NOMO-1 treated with DMSO at 0.1 percent for 48 hours (cell line): ENCODE data around the gene FAM171A1.

Source experiments
- DNase-seq: peaks from one replicate; lab custom pipeline; 2025; ENCODE audit not compliant: unreplicated experiment; lab: John Stamatoyannopoulos, UW

The FAM171A1 gene

DNA sequence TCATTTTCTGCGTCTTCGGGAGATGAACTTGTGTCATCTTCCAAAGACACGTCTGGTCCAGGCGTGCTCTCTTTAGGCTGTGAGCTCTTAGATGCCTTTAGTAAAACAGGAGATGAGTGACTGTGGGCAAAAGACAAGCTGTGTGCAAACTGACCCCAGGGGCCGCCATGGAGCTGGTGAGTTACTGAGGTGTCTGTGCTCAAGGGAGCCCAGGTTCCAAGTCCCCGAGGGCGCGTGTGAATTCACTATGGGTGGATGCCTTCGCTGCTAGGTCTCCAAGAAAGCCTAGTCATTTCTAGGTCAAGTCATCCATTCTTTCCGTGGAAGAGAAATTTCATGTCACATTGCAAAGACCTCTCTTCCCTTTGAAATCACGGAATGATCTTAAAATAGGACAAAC, 118.7 kb downstream of the FAM171A1 start:
- DNase-seq, result no peak

DNA sequence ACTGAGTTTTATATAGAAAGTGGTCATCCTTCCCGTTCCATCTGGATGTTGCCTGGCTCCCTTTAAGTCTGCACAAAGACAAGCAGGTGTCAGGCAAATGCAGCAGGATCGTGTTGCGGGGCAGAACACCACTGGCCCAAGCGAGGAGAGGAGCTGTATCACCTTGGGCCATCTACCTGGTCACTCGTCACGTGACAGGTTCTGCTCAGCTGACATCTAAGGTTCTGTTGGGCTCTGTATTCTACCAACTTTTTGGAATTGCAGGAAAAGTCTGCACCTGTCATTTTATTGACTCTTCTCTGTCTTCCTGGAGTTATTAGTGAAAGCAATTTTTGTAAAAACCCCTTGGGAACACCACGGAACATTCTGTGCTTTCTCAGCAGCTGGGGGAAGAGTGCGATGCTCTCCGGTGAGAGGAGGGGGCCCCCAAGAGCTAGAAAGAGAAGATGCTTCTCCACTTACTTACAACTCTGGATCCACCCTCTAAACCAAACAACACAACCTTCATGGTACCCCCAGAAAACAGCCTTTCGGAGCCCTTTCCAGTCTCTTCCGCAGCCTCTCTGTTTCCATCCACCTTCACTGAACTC, 119.2 kb downstream of the FAM171A1 start:
- DNase-seq, result no peak

DNA sequence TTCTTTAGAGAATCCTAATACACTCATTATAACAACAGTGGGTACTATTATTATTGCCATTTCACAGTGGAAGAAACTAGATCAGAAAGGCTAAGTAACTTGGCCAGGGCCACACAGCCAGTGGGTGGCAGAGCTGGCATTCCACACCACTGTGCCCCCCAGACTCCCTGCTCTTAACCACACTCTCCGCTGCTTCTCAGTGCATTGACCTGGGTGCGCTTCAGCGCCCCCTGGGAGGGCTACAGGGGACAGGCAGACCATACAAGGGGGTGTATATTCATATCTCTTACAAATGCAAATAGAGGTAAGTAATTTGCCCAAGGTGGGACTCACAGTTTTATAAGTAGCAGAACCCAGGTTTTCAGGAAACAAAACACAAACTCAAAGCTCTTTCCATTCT, 125.6 kb downstream of the FAM171A1 start:
- no peak for DNase-seq

DNA sequence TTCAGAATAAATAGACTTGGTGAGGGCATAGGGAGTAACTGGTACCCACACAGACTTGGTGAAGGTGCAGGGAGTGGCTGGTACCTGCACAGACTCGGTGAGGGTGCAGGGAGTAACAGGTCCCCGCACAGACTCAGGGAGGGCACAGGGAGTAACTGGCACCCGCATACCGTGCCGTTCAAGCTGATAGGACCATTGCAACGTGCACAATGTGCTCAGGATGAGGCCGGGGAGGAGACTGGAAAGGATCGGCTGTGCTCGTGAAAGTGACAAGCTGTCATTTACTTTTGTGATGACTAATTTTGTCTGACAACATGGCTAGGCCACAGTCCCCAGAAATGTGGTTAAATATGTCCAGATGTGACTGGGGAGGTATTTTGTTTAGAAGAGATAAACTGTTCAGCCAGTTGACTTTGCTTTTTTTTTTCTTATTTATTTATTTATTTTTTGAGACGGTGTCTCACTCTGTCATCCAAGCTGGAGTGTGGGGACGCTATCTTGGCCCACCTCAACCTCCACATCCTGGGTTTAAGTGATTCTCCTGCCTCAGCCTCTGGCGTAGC, 126.4 kb downstream of the FAM171A1 start:
- no peak for DNase-seq

DNA sequence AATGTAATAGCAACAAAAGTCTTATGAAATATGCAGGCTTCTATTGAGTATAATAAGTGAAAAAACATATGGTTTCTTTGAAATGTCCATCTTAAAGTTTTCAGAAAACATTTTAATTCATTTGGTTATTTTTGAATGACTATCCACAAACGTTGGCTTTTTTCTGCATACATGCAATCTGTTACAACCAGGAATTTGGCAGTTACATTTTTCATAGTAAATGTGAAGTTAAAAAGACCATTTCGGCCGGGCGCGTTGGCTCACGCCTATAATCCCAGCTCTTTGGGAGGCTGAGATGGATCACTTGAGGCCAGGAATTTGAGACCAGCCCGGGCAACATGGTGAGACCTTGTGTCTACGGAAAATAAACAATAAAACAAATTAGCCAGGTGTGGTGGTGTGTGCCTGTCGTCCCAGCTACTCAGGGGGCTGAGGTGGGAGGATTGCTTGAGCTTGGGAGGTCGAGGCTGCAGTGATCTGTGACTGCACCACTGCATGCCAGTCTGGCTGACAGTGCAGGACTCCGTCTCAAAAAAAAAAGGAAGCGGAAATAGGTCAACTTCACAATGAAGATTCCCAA, 128.7 kb downstream of the FAM171A1 start:
- no peak for DNase-seq

DNA sequence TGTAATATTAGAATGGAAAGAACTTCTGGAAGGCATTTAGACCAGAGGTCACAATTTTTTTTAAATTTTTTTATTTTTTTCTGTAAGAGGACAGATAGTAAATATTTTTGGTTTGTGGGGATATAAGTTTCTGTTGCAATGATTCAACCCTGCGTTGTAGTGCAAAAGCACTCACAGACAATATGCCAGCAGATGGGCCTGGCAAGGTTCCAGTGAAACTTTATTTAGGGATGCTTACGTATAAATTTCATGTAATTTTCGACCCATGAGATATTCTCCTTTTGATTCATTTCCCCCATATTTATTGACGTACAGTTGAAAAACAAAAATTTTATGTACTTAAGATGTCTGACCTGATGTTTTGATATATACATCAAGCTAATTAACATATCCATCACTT, 129.8 kb downstream of the FAM171A1 start:
- no peak for DNase-seq

DNA sequence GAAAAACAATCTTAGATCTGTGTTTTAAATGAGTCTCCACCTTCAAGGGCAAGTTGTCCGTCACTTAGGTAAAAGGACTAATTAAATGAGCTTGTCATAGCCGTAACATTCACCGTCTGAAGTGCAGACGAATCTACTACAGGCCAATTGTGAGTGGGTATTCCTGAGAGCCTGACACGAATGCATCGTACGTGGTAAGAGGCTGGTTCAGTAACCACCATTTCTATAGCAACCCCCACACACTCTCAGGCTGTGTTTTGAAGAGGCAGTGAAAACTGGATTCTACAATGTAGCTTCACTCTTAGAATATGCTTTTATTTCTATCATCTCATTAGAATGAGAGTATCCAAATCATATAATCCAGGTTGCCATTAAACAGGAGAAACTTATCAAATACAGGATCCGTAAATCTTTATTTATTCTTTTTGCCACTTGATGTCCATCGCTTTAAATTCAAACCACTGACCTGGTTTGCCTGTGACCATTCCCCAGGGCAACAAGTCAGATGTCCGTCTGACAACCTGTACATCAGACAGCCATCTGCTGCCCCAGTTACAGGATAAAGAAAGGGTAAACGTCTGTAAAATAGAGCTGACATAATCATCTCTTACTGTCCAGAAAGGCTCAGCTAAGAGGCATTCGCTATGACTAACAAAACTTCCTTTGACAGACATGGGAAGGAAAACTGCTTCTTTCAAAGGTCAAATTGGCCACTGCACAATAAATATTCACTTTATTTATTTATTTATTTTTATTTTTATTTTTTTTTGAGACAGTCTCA, 132.3 kb downstream of the FAM171A1 start:
- DNase-seq, result no peak

DNA sequence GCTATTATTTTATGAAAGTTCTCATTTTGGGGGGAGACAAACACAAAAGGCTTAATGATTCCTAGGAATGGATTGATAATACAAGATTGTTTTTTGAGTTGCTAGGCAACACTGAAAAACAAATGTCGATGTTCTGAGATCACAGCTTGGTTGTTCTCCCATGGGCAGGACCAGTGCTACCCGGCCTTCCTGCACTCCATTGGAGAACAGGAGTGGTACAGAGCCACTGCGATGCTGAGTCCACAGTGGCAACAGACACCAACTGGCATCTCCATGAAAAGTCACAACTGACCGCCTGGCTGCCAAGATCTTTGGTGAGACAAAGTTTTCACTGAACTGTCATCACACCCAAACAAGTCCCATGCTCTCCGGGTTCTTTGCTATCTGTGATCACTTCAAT, 133.7 kb downstream of the FAM171A1 start:
- no peak for DNase-seq

DNA sequence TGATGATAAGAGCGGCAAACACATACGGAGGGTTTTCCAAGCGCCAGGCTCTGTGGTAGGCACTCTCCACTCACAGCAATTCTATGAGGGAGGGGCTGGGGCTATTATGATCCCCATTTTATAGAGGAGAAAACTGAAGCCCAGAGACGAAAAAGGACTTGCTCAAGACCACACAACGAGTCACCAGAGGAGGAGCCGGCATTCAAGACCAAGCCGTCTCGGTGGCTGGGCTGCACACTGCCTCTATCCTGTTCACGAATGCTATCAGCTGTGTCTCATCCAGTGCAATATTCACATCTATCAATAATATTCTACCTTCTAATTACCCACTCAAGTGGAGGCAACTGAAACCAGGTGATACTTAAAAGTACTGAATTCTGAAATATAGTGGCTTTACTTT, 134.7 kb downstream of the FAM171A1 start:
- no peak for DNase-seq

DNA sequence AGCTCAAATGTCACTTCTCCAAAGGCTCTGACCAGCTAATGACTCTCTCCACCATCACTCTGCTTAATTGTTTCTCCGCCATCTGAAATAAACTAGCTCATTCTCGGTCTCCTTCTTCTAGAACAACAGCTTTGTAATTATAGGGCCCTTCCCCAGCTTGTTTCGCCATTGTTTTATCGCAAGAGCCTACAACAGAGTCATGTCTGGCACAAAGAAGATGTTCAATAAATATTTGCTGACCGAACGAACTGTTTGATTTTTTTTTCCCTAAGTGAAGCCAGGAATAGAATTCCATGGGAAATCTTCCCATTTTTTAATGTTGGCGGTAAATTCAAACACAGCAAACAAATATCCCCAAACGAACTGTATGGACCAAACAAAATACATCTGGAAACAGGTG, 138.8 kb downstream of the FAM171A1 start:
- no peak for DNase-seq

DNA sequence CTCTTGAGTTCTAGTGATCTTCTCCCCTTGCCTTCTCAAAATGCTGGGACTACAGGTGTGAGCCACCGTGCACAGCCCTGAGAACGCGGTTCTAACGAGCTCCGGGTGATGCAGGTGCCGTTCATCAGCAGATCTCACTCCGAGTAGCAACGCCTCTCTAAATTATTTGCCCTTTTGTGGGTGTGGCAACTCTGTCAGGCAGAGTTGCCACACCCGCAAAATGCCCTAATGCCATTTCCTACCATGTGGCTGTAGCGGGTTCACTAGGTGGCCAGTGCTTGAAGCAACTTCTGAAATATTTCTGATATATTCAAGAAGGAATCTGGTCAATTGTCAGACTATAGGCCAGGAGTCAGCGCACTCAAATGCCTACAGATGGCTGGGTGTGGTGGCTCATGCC, 139.7 kb downstream of the FAM171A1 start:
- no peak for DNase-seq

DNA sequence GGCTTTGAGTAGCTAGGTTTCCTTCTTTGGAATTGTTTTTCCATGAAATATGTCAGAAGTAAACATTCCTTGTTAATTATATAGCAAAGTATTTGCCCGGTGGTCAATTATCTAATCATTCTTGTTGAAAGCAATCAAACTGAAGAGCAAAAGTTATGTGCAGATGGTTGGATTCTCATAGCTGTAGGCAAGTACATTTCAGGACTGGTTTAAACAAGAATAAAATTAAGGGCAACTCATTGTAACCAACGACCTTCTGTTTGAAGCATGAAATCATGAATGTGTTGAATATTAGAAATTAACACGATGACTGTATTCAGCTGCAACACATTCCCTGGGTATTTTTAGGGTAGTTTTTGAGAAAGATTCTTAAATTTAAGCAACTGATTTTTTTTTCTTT, 140.8 kb downstream of the FAM171A1 start:
- DNase-seq, result no peak

DNA sequence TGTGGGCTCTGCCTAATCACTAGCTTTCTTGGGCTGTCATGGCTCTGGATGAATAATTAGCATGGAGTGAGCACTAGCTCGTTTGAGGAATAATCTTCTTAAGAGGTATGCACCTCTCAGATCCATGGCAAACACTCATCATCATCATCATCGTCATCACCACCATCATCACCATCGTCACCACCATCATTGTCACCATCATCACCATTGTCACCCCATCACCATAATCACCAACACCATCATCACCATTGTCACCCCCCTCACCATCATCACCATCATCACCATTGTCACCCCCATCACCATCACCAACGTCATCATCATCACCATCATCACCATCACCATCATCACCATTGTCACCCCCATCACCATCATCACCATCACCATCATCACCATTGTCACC, 141.8 kb downstream of the FAM171A1 start:
- DNase-seq, result no peak

DNA sequence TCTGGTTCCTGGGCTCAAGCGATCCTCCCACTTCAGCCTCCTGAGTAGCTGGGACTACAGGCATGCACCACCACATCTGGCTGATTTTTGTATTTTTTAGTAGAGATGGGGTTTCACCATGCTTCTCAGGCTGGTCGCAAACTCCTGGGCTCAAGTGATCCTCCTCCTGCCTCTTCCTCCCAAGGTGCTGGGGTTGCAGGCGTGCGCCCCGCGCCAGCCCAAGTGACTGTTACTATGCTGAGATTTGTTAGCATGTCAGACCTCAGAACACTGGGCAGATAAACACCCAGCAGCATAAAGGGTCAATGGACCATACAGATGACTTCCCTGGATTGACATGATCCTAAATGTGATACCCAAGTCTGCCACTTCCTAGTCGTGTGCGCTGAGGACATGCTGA, 142.7 kb downstream of the FAM171A1 start:
- DNase-seq, result no peak

DNA sequence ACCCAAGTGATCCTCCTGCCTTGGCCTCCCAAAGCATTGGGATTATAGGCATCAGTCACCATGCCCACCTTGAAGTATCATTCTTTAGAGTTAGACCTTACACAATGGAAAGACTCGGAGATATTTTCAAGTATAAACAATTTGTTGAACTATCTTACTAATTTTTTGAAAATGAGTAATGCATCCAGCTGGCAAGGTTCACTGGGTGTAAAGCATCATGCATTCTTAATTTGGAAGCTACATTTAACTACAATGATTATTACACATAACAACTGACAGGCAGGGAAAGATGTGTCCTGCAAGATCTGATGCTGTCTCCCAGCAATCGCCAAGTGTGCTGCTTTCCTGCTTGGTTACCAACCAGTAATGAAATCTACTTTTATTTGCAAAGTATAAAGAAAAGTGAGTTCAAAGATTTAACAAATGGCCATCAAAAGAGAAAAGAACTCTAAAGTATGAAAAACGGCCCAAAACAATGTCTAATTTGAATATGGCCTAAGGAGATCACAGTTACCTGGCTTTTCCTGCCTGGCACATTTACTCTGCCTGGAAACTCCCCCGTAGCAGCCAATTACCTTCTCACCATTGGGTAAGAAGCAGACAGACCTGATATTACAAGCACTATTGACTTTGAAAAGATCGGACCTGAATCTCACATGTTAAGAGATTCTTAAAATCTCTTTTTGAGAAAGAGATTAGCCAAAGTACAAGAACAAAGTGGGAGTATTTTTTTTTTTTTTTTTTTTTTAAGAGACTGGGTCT, 143.3 kb downstream of the FAM171A1 start:
- no peak for DNase-seq

DNA sequence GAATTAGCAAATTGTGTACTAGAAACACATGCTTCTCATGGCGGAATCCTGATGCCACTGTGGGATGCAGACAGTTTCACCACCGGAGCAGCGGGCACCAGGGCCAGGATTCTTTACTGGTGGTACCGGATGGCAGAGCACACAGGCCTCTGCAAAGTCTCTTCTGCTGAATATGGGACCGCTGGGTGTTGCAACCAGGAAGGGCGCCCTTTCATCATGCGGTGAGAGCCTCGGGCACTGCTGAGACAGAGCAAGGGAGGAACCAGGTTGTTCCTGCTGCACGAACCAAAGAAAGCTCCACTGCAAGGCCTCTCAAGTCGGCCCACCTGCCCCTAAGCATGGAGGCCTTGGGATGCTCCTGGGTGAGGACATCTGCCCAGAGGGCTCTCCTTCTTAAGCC, 145.6 kb downstream of the FAM171A1 start:
- no peak for DNase-seq

DNA sequence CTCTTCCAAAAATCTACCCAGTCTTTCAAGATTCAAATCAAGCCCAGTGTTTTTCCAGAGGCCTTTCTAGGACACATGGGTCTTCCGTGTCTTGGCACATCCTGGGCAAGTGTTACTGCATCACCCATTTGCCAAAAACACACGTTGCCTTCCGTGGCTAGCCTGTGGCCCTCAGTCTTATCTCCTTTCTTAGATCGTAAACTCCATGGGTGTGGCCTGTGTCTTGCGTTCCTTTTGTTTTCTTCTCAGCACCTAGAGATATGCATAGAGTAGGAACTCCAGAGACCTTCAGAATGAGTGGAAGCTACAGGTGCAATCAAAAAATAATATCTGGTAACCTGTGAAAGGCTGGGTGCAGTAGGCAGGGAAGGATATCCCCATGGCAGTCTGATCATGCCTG, 146.1 kb downstream of the FAM171A1 start:
- no peak for DNase-seq

DNA sequence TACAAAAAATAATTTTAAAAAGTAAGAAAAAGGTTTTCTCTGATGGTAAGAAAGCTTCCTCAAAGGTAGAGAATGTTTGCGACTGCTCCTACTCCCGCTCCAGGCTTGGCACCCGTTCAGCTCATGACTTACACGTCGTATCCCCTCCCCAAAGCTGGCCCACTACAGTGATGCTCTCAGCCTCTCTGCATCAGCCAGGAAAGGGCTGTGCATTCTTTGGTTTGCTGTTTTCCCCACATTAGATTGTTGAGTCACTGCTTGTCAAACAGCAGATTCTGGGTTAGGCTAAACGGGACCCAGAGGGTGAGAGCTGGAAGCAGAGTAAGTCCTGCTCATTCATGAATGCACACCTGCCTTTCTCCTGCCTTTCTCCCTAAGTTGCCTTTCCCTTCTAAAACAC, 147.9 kb downstream of the FAM171A1 start:
- no peak for DNase-seq

DNA sequence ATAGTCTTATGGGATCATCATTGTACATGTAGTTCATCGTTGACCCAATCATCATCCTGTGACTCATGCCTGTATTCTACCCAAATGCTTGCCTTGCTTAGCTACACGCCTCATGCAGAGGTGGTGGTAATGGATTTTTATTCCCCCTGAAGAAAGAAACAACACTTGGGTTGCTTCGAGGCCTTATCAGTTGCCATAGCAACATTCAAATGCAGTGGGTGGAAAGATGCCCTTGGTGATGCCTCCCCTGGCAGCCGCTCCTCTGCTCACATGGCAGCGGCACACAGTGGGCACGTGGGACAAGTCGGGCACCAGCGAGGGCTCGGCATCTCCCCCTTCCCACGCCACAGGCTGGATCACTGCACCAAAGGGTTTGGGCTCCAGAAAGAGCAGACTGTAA, 148.6 kb downstream of the FAM171A1 start:
- no peak for DNase-seq

DNA sequence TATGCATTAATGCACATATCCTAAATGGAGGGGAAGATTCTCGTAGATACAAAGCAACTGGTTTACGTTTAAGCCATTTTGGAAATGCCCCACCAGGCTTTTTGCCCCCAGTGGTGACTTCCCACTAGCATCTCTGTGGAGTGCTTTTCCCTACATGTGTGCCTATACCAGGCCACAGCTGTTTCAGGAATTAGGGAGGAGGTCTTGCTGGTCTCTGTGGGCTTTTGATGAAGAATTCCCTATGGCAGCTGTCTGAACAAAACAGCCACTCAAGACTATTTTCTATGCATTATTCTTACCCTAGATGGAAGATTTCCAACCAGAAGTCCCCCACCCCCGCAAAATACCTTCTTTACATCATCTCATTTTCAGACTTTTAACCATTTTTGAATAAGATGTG, 150.6 kb downstream of the FAM171A1 start:
- DNase-seq, result no peak

DNA sequence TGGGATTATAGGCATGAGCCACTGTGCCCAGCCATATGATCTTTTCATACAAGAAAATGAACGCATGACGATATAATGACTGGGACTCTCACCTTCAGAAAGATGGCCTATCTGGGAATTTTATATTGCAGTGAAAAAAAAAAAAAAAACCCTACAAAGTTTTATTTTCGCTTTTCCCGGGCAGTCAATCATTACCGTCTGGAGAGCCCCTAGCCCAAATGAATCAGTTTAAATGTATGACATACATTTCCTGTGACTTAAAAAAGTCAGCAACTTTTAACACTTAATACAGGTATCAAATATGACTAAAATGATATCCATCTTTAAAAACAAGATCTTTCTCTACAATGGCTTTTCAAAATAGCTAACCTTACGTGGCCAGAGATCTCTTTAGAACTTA, 154.4 kb downstream of the FAM171A1 start:
- no peak for DNase-seq

DNA sequence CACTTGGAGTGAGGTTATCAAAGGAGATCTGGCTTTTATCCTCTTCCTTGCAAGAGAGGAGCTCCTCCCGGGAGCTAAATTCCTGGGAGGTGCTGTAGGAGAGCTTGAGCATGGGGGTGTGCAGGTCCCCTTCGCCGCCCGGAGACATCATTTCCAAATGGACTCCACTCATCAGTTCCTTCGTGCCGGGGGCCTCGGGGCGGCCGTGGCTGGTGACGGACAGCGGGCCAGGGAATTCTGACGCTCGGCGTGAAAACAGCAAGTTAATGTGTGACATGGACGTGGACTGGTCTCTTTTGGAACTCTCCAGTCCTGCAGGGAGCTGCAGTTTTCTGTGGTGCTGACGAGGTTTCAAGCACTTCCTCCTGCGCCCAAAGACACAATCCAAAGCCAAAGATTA, 156.9 kb downstream of the FAM171A1 start:
- DNase-seq, result no peak
